ENCODE results near the gene CDHR4.
A peak's percentile ranks its signal among the peaks of the same experiment; 100 is the strongest.

Gene CDHR4, protein sequence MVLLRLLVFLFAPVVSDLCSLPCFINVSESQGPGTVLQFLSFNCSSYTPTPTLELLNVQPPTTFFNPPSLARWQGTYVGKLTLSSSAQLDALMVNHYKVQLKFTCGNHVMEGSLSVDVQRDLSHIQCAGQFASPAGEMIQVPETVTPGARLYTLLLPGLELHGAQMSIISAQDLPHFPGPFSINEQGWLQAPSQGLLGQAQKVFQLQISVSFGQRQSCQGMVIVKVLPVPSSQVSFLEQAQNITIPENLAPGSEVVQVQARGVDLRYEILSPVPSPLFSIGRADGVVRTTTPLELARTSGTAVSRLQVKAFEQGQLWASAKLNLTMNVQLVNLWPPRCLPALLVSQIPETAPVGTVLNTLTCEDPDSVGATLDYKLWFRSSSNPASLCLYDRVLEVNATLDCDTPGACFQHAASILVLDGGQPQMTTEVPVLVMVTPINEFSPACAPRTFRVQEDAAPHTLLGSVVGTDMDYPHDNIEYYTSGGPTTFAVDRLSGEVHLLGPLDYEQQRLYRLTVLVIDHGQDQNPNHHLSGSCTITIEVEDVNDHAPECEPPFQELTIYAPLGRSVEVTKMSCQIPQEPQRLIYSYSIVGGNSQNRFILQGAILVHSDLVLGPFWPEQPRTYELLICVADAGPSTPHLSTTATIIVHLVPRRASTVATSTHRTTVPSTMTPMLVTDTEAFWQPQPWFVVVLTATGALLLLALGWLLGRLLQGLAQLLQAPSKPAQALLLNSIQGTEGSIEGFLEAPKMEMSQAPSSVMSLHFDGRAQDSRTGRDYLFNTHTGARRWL

DNA sequence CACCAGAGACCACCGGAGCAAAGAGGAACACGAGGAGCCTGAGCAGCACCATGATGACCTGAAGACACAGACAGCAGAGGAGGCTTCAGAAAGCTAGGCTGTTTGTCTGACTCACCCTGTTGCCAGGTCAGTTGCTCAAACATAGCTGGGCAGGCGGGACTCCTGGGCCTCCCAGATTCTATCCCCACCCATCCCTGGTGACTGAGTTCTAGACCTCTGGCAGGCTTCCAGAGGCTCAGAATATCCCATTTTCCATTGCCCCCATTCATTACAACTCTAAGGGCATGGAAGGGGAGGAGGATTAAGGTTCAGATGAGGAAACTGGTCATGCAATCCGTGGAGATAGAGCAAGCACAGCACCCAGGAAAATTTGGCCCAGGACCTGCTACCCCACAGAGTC, at the start of gene CDHR4:
Gene CDHR4, minus strand, starts transcription at position 113 of the 400 bp plus-strand sequence. Its CDS starts 61 bp downstream, at position 52.
- TF ChIP-seq, protein P1, sequence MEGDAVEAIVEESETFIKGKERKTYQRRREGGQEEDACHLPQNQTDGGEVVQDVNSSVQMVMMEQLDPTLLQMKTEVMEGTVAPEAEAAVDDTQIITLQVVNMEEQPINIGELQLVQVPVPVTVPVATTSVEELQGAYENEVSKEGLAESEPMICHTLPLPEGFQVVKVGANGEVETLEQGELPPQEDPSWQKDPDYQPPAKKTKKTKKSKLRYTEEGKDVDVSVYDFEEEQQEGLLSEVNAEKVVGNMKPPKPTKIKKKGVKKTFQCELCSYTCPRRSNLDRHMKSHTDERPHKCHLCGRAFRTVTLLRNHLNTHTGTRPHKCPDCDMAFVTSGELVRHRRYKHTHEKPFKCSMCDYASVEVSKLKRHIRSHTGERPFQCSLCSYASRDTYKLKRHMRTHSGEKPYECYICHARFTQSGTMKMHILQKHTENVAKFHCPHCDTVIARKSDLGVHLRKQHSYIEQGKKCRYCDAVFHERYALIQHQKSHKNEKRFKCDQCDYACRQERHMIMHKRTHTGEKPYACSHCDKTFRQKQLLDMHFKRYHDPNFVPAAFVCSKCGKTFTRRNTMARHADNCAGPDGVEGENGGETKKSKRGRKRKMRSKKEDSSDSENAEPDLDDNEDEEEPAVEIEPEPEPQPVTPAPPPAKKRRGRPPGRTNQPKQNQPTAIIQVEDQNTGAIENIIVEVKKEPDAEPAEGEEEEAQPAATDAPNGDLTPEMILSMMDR (IDR thresholded peaks at IDR 0.05; ENCODE audit: control insufficient read depth, insufficient read depth, low read depth, low read length, missing control alignments): no peak
- H3K4me3 ChIP-seq (ENCODE audit: control insufficient read depth, low read depth, low read length): no peak within 1 kb of the TSS
- DNase-seq (ENCODE audit: low read depth): peak; percentile 48

DNA sequence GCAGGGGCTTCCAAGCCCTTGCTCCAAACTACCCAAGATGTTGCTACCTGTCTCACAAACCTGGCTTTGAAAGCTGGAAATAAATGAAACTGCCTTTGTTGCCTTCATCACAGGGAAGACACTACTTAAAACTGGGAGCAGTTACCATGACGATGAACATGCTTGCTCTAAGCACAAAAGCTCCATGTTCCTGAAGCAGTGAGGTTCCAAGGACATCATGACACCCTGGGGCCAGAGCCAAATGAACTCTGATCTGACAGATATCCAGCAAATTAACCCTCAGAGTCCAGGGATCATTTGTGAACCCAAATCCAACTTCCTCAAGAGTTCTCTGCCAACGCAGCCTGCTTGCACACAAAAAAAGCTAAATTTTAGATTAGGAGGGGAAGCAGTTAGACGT, 46.0 kb upstream of the CDHR4 start:
- TF ChIP-seq, protein P1 (IDR thresholded peaks at IDR 0.05; ENCODE audit: control insufficient read depth, insufficient read depth, low read depth, low read length, missing control alignments): no peak
- no peak for DNase-seq (ENCODE audit: low read depth)
- no peak overlapping the region for H3K4me3 ChIP-seq (ENCODE audit: control insufficient read depth, low read depth, low read length)

DNA sequence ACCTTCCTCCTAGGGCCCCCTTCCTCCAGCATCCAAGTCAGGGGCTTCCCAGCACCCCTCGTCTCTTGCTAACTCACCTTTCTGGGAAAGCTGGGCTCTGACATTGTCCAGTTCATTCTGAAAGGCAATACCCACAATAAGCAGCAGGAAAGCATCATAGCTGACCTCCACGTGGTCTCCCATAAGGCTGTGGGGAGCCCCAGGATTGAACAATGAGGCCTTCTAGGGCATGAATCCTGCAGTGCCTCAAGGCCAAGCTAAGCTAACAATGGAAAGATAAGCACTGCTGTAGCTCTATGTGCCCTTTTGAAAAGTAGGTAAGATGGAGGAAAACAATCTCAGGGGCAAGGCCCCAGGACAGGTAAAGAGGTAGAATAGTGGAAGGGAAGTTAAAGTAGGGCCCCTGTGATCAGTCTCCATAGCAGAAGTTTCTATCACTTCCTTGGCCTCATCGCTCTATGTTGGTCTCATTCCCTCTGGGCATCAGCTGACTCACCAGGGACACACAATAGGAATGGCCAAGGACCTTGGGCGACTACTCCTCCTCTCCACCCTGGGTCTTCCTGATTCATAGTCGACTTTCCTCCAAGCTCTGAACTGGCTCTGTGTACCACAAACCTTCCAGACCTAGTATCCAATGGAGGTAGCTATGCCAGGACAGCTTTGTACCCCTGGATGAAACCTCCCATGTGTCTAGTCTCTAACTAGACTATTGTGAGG, 45.0 kb upstream of the CDHR4 start:
- TF ChIP-seq, protein P1 (IDR thresholded peaks at IDR 0.05; ENCODE audit: control insufficient read depth, insufficient read depth, low read depth, low read length, missing control alignments): no peak
- no peak for DNase-seq (ENCODE audit: low read depth)
- H3K4me3 ChIP-seq (ENCODE audit: control insufficient read depth, low read depth, low read length): no peak overlapping the region

DNA sequence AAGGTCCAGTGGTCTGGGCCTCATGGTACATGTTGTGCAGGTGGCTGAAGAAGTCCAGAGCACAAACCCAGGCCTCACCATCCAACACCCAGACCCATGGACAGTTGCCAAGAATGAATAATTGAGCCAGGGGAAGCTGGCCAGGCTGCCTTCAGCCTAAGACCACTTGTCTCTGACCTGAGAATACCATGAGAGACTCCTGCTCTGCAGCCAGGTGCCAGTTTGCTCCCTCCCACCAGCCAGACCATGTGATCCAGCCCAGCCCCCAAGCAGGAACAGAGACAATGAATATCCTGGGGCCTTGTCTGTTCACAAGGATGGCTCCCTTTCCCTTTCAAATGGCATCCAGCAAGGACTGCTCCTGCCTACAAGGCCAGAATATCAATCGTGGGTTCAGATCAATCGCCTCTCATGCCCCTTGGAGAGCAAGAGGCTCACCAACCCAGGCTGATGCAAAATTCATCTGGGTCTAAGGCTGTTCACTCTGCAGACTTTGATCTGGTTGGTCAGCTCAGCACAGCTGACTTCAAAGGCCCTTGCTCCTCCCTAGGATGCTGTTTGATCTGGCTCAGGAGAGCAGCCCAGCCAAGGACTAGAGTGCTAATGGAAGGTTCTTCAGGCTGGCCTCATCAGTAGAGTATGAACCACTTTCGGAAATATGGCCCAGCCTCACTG, 43.3 kb upstream of the CDHR4 start:
- TF ChIP-seq, protein P1 (IDR thresholded peaks at IDR 0.05; ENCODE audit: control insufficient read depth, insufficient read depth, low read depth, low read length, missing control alignments): no peak
- DNase-seq (ENCODE audit: low read depth): no peak
- H3K4me3 ChIP-seq (ENCODE audit: control insufficient read depth, low read depth, low read length): no peak overlapping the region

DNA sequence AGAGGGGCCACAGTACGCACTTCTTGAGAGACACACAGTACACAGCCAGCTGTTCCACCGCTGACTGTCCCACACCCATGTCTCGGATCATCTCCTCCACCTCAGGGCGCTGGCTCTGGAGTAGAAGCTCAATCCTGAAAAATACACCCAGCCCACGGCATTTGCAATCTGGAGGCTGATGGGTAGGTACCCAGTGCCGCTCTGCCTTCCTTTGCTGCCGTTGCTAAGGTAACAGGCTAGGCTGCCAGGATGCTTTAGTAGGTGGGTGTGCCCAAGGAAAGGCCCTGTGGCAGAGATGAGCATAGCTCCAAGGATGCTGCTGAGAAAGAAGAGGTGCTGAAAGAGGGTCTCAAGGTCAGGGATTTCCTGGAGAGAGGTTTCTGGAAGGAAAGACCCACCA, 42.1 kb upstream of the CDHR4 start:
- TF ChIP-seq, protein P1 (IDR thresholded peaks at IDR 0.05; ENCODE audit: control insufficient read depth, insufficient read depth, low read depth, low read length, missing control alignments): no peak
- no peak overlapping the region for H3K4me3 ChIP-seq (ENCODE audit: control insufficient read depth, low read depth, low read length)
- no peak for DNase-seq (ENCODE audit: low read depth)
